GM12878 (cell line): ENCODE data around the gene A3GALT2. TPM values are rescaled to one million over a fixed set of nuclear protein-coding genes. Genes with fewer than 3 reads are reported as not detected.
A peak's percentile ranks its signal among the peaks of the same experiment; 100 is the strongest.

Experiments used
- ATAC-seq: fragments of 200-7000 bp; cut with Tn5 transposase; 3 replicates; pipeline ENCODE4 v1.9.1; 2020; ENCODE audit warnings: mild to moderate bottlenecking, moderate library complexity
- BruUV-seq: library from RNA; stranded (reverse); fragments of 400-500 nt; replicated peaks from 2 replicates; lab custom pipeline; 2021; lab: Mats Ljungman, UMichigan
- CTCF ChIA-PET: fragments of 300-600 bp; sonication (Branson Sonifier 250); formaldehyde crosslinking; extraction: SDS; loops from one replicate; lab custom pipeline; 2021; ENCODE audit warnings: inconsistent platforms; lab: Yijun Ruan, JAX
- POLR2A ChIA-PET: fragments of 350-600 bp; formaldehyde crosslinking; extraction: SDS; loops from one replicate; lab custom pipeline; 2021; ENCODE audit warnings: inconsistent platforms; lab: Charles Lee
- RAD21 ChIA-PET: fragments of 300-600 bp; sonication (Branson Sonifier 250); formaldehyde crosslinking; loops from one replicate; lab custom pipeline; 2023; ENCODE audit warnings: antibody characterized with exemption; ENCODE audit not compliant: unreplicated experiment; lab: Charles Lee
- SMC1A ChIA-PET: fragments of 300-600 bp; sonication (Branson Sonifier 250); formaldehyde crosslinking; loops from one replicate; lab custom pipeline; 2023; ENCODE audit not compliant: unreplicated experiment, uncharacterized antibody; lab: Charles Lee
- DNase-seq: peaks from one replicate; pipeline ENCODE4 v3.0.0-alpha.2; 2011; ENCODE audit warnings: low read depth, low spot score
- FAIRE-seq: peaks from 3 replicates; lab custom pipeline; 2011; peaks lifted over from hg19 to GRCh38; lab: Jason Lieb, UNC
- H2AFZ ChIP-seq: 2 replicates; pipeline ENCODE4 v1.6.0; 2011; ENCODE audit warnings: low read depth, low read length, control low read depth; ENCODE audit not compliant: control insufficient read depth
- H3K27ac ChIP-seq: 2 replicates; pipeline ENCODE4 v1.5.1; 2011; ENCODE audit warnings: control low read depth; ENCODE audit not compliant: control insufficient read depth, insufficient read depth
- H3K27me3 ChIP-seq, 2 experiments: replicated peaks in 1 of 2; 2 replicates each; pipeline versions ENCODE4 v1.6.0 to v1.6.1; 2011; ENCODE audit warnings: low read length in 1 of 2; ENCODE audit not compliant: control insufficient read depth in 2 of 2, insufficient read depth in 2 of 2
- H3K36me3 ChIP-seq, 2 experiments: 2 replicates each; pipeline ENCODE4 v1.5.1; 2011; ENCODE audit warnings: low read length in 1 of 2; ENCODE audit not compliant: control insufficient read depth in 2 of 2, insufficient read depth in 2 of 2
- H3K4me1 ChIP-seq: 2 replicates; pipeline ENCODE4 v1.6.1; 2011; ENCODE audit warnings: mild to moderate bottlenecking, low read length, moderate library complexity, mixed read lengths; ENCODE audit not compliant: control insufficient read depth, insufficient read depth
- H3K4me2 ChIP-seq: 2 replicates; pipeline ENCODE4 v1.6.0; 2011; ENCODE audit warnings: control low read depth; ENCODE audit not compliant: control insufficient read depth, insufficient read depth
- H3K4me3 ChIP-seq: fragments of 200-600 bp; sonication (generic); 2 replicates; pipeline ENCODE4 v1.5.1; 2016
- H3K79me2 ChIP-seq: 2 replicates; pipeline ENCODE4 v1.6.0; 2011; ENCODE audit warnings: low read length; ENCODE audit not compliant: control insufficient read depth, insufficient read depth
- H3K9ac ChIP-seq: 2 replicates; pipeline ENCODE4 v1.8.0; 2011; ENCODE audit warnings: low read length, control low read depth, mixed read lengths; ENCODE audit not compliant: control insufficient read depth, insufficient read depth
- H3K9me3 ChIP-seq: replicated peaks from 3 replicates; pipeline ENCODE4 v1.5.1; 2011; ENCODE audit warnings: mild to moderate bottlenecking, low read length; ENCODE audit not compliant: control insufficient read depth, insufficient read depth
- H4K20me1 ChIP-seq: 2 replicates; pipeline ENCODE4 v1.6.0; 2011; ENCODE audit not compliant: control insufficient read depth, insufficient read depth
- CTCF ChIP-seq, 3 experiments: IDR thresholded peaks in 2 of 3; conservative IDR thresholded peaks in 1 of 3; 2 replicates each; pipeline ENCODE4 v1.5.1; 2011; ENCODE audit warnings: low read depth in 3 of 3, low read length in 3 of 3, mild to moderate bottlenecking in 3 of 3, control low read depth in 2 of 3, moderate library complexity in 2 of 3, inconsistent platforms in 1 of 3, mixed read lengths in 1 of 3; ENCODE audit not compliant: control insufficient read depth in 2 of 3, insufficient read depth in 1 of 3; ENCODE audit errors: extremely low read depth in 1 of 3
- CUX1 ChIP-seq: IDR thresholded peaks from 2 replicates; pipeline ENCODE4 v1.6.1; 2012; ENCODE audit warnings: improper control_type of control experiment, low read depth, low read length; ENCODE audit not compliant: insufficient replicate concordance
- FOXM1 ChIP-seq: IDR thresholded peaks from 2 replicates; pipeline ENCODE4 v1.6.1; 2012; ENCODE audit warnings: low read depth, mild to moderate bottlenecking, inconsistent platforms, low read length, moderate library complexity
- JUND ChIP-seq: IDR thresholded peaks from 2 replicates; pipeline ENCODE4 v1.6.1; 2012; ENCODE audit warnings: low read depth, mild to moderate bottlenecking, low read length, improper control_type of control experiment, moderate library complexity
- KAT2A ChIP-seq: conservative IDR thresholded peaks from 2 replicates; pipeline ENCODE4 v1.6.1; 2011; ENCODE audit warnings: low read depth, low read length; ENCODE audit not compliant: control insufficient read depth
- KLF5 ChIP-seq: fragments of 450-650 bp; IDR thresholded peaks from 2 replicates; pipeline ENCODE4 v1.6.1; 2014; ENCODE audit warnings: mild to moderate bottlenecking; ENCODE audit not compliant: partially characterized antibody
- MYB ChIP-seq: fragments of 150-350 bp; IDR thresholded peaks from 2 replicates; pipeline ENCODE4 v1.6.1; 2014; ENCODE audit warnings: mild to moderate bottlenecking, low read depth, low read length, borderline replicate concordance
- NFYB ChIP-seq: IDR thresholded peaks from 2 replicates; pipeline ENCODE4 v1.6.1; 2011; ENCODE audit warnings: low read depth, mild to moderate bottlenecking, low read length, improper control_type of control experiment, moderate library complexity; ENCODE audit not compliant: insufficient read depth
- RB1 ChIP-seq: fragments of 450-650 bp; formaldehyde crosslinking; IDR thresholded peaks from 2 replicates; pipeline ENCODE4 v1.6.1; 2017; ENCODE audit warnings: mild to moderate bottlenecking, borderline replicate concordance
- WGBS: methylation state at CpG from one replicate; pipeline ENCODE4 v1.1.6; 2016; ENCODE audit warnings: low lambda C conversion rate; ENCODE audit not compliant: insufficient replicate concordance, insufficient coverage; ENCODE audit errors: missing lambda C conversion rate; 5-methylcytosine and 5-hydroxymethylcytosine counted together
- in situ Hi-C: fragments of 300-500 bp; cut with MboI; formaldehyde crosslinking; loops from 9 replicates; pipeline ENCODE4 v1.14.3; 2018; ENCODE audit warnings: mixed read lengths
- intact Hi-C: fragments of 100-400 bp; cut with micrococcal nuclease; formaldehyde crosslinking; loops from one replicate; pipeline ENCODE4 v1.14.2; 2022; ENCODE audit not compliant: unreplicated experiment
- polyA plus RNA-seq, 11 experiments: library from polyadenylated mRNA; depleted of rRNA in 4 of 11; unstranded in 6 of 11; stranded (reverse) in 5 of 11; fragments of >200 nt; fragmentation: Nextera tagmentation in 4 of 11; fragmentation: Illumina TruSeq in 1 of 11; extraction: Ambion mirVana in 4 of 11; extraction: Trizol in 1 of 11; gene quantifications; 1 replicate in 1 of 11; 2 replicates in 10 of 11; pipeline versions ENCODE4 v1.2.1 to v1.2.3, GENCODE V29; 2011 to 2016; ENCODE audit warnings: inconsistent platforms in 2 of 11, missing spikeins in 2 of 11, low read depth in 1 of 11
- total RNA-seq, 4 experiments: library from RNA; depleted of rRNA in 3 of 4; stranded (reverse); fragments of >200 nt in 3 of 4; fragmentation: Illumina TruSeq in 1 of 4; extraction: Trizol in 1 of 4; gene quantifications; 2 replicates each; pipeline versions ENCODE4 v1.2.1 to v1.2.3, GENCODE V29; 2013 to 2021

Gene A3GALT2
- total and polyA plus RNA-seq, 10 of the 15 experiments (the other 5 are each of a cell fraction or from before 2014, with no cell fraction given) = not detected

- no peak for TF ChIP-seq CUX1
- no peak for TF ChIP-seq KLF5
- no peak for TF ChIP-seq NFYB
- TF ChIP-seq FOXM1 = no peak
- TF ChIP-seq CTCF (IDR thresholded peaks at IDR 0.05 in 2 of 3, conservative IDR thresholded peaks at IDR 0.05 in 1 of 3; ENCODE audit: control insufficient read depth in 2 of 3, extremely low read depth in 1 of 3, insufficient read depth in 1 of 3, low read depth in 3 of 3, low read length in 3 of 3) = no peak
- TF ChIP-seq KAT2A = no peak
- TF ChIP-seq RB1 = no peak
- no peak for TF ChIP-seq JUND
- TF ChIP-seq MYB = no peak
- H3K4me2 ChIP-seq = peak overlapping the region; percentile 90
- in situ Hi-C loops = no loop called here
- peak overlapping the region; percentile 92 for H3K4me3 ChIP-seq
- H3K27ac ChIP-seq = peak overlapping the region; percentile 81
- no peaks in the 10 kb centered on the region for H3K9me3 ChIP-seq
- H3K79me2 ChIP-seq = peaks cover 64% of the 10 kb centered on the region
- ChIA-PET POLR2A (interaction anchor here (0.6 to 1.4 kb wide), 3 partner anchors 8 to 53 kb away, joined by 3 to 4 read pairs (median 3); no protein-coding TSS in a partner anchor), SMC1A (interaction anchor here (0.7 to 3.6 kb wide), 4 partner anchors 53 to 222 kb away, joined by 3 to 16 read pairs (median 5); no protein-coding TSS in a partner anchor), RAD21 (no interaction called here), CTCF (interaction anchor here (0.6 to 1.1 kb wide), 2 partner anchors 123 to 452 kb away, joined by 4 to 5 read pairs; partner anchors contain the start of gene ZSCAN20)
- intact Hi-C loops = loop anchor here (10.0 kb wide), 1 partner anchor 224 kb away; no protein-coding TSS in a partner anchor
- 31% methylated on average over 11 of the region's 11 CpGs for WGBS
- peak overlapping the region; percentile 23; the same call in 1 of the 2 replicates for H2AFZ ChIP-seq
- DNase-seq = no peak
- no peaks in the 10 kb centered on the region; the same call in 1 of the 2 replicates for H4K20me1 ChIP-seq
- ATAC-seq = peak; percentile 21
- H3K27me3 ChIP-seq = no peaks in the 10 kb centered on the region
- peaks cover 18% of the 10 kb centered on the region for H3K4me1 ChIP-seq
- FAIRE-seq = no peak
- BruUV-seq = no TSS peak
- peak overlapping the region; percentile 82 for H3K9ac ChIP-seq
- H3K36me3 ChIP-seq = peaks cover 0 to under 1% of the 10 kb centered on the region in 2 experiments; a peak in 1 of 4 replicates
Observed at GRCh38 chr1:33348676-33349080, 27.8 kb upstream of the A3GALT2 start.
